AG10803 (cell line): Measurements from ENCODE around the gene EVX1.

Source experiments
- DNase-seq: peaks from one replicate; pipeline ENCODE4 v3.0.0; 2010; ENCODE audit warnings: low read depth
- H3K4me3 ChIP-seq: 2 replicates; pipeline ENCODE4 v1.5.1; 2011; ENCODE audit warnings: mild to moderate bottlenecking, low read length, control low read depth
- CTCF ChIP-seq: conservative IDR thresholded peaks from 2 replicates; pipeline ENCODE4 v1.5.1; 2011; ENCODE audit warnings: mild to moderate bottlenecking, low read length, control low read depth, inconsistent platforms

Gene EVX1

GRCh38 chr7:27198138-27198841 lies 44.3 kb upstream of the EVX1 start:
- TF ChIP-seq CTCF: no peak
- DNase-seq: no peak
- H3K4me3 ChIP-seq: peak overlapping the region; percentile 55

GRCh38 chr7:27198871-27199801 lies 43.5 kb upstream of the EVX1 start:
- no peak for TF ChIP-seq CTCF
- DNase-seq: peak; percentile 37
- H3K4me3 ChIP-seq: peak overlapping the region; percentile 55

GRCh38 chr7:27199849-27200760 lies 42.5 kb upstream of the EVX1 start, which contains the start of gene HOXA13:
Gene HOXA13 (minus strand): TSS chr7:27200091. CDS start chr7:27200077, 14 bp downstream.
- no peak for TF ChIP-seq CTCF
- DNase-seq: peak; percentile 44
- peak within 1 kb of the TSS; percentile 65 for H3K4me3 ChIP-seq

GRCh38 chr7:27200761-27201579 lies 41.6 kb upstream of the EVX1 start:
- peak overlapping the region; percentile 65 for H3K4me3 ChIP-seq
- DNase-seq: no peak
- peak; percentile 12; the same call in 1 of the 2 replicates for TF ChIP-seq CTCF

- DNase-seq: no peak
- no peak overlapping the region for H3K4me3 ChIP-seq
- TF ChIP-seq CTCF: no peak
Observed at GRCh38 chr7:27201580-27202017, 41.0 kb upstream of the EVX1 start.
